ENCODE measurements around the gene CST7.
A peak's percentile ranks its signal among the peaks of the same experiment; 100 is the strongest.

The CST7 gene

GRCh38 chr20:24950128-24950835, 1.2 kb downstream of the CST7 start:
- Histone ChIP-seq H3K27me3 (ENCODE audit: insufficient read depth, poor library complexity, severe bottlenecking) (no peaks in the 10 kb centered on the region), H3K27ac (replicated peaks) (peak overlapping the region; percentile 93), H3K4me3 (replicated peaks; ENCODE audit: insufficient read depth, low read length) (peak overlapping the region; percentile 69)
- peak in 1 of 2 experiments; percentile 38 for DNase-seq (ENCODE audit: low read depth in 1 of 2, low spot score in 1 of 2)
- TF ChIP-seq CTCF (IDR thresholded peaks at IDR 0.05; ENCODE audit: insufficient read depth, low read length) (no peak), GABPA (IDR thresholded peaks at IDR 0.05; ENCODE audit: low read depth) (no peak), SPI1 (IDR thresholded peaks at IDR 0.05; ENCODE audit: borderline replicate concordance, low read depth) (no peak), REST (IDR thresholded peaks at IDR 0.05; ENCODE audit: insufficient replicate concordance, low read depth) (no peak), POLR2AphosphoS5 (IDR thresholded peaks at IDR 0.05; ENCODE audit: low read depth) (no peak)

GRCh38 chr20:24950836-24951525, 1.9 kb downstream of the CST7 start:
- H3K27ac ChIP-seq (replicated peaks), result peak overlapping the region; percentile 93
- TF ChIP-seq SPI1 (IDR thresholded peaks at IDR 0.05; ENCODE audit: borderline replicate concordance, low read depth) (no peak), CTCF (IDR thresholded peaks at IDR 0.05; ENCODE audit: insufficient read depth, low read length) (no peak), GABPA (IDR thresholded peaks at IDR 0.05; ENCODE audit: low read depth) (no peak), REST (IDR thresholded peaks at IDR 0.05; ENCODE audit: insufficient replicate concordance, low read depth) (no peak), POLR2AphosphoS5 (IDR thresholded peaks at IDR 0.05; ENCODE audit: low read depth) (no peak)
- H3K4me3 ChIP-seq (replicated peaks; ENCODE audit: insufficient read depth, low read length), result peak overlapping the region; percentile 69
- DNase-seq (ENCODE audit: low read depth in 1 of 2, low spot score in 1 of 2), result peak in 1 of 2 experiments; percentile 49
- H3K27me3 ChIP-seq (ENCODE audit: insufficient read depth, poor library complexity, severe bottlenecking), result no peaks in the 10 kb centered on the region

GRCh38 chr20:24951536-24952083, 2.5 kb downstream of the CST7 start:
- TF ChIP-seq CTCF (IDR thresholded peaks at IDR 0.05; ENCODE audit: insufficient read depth, low read length), result no peak
- no peak for TF ChIP-seq GABPA (IDR thresholded peaks at IDR 0.05; ENCODE audit: low read depth)
- peak; percentile 25; the same call in 1 of the 2 replicates for TF ChIP-seq POLR2AphosphoS5 (IDR thresholded peaks at IDR 0.05; ENCODE audit: low read depth)
- no peak for TF ChIP-seq SPI1 (IDR thresholded peaks at IDR 0.05; ENCODE audit: borderline replicate concordance, low read depth)
- TF ChIP-seq REST (IDR thresholded peaks at IDR 0.05; ENCODE audit: insufficient replicate concordance, low read depth), result no peak
- Histone ChIP-seq H3K27me3 (ENCODE audit: insufficient read depth, poor library complexity, severe bottlenecking) (no peaks in the 10 kb centered on the region), H3K4me3 (replicated peaks; ENCODE audit: insufficient read depth, low read length) (peak overlapping the region; percentile 69), H3K27ac (replicated peaks) (peak overlapping the region; percentile 93)
- DNase-seq (ENCODE audit: low read depth in 1 of 2, low spot score in 1 of 2), result peak in 1 of 2 experiments; percentile 83
